H9 (cell line): ENCODE results near the gene DIS3L2. TPM values are rescaled to one million over a fixed set of nuclear protein-coding genes. Genes with fewer than 3 reads are reported as not detected.

Experiments
- DNase-seq: peaks from one replicate; pipeline ENCODE4 v3.0.0-alpha.2; 2017
- H2AFZ ChIP-seq: one replicate; pipeline ENCODE4 v1.6.1; 2013; ENCODE audit warnings: mild to moderate bottlenecking, low read length, control low read depth, moderate library complexity
- H2AK5ac ChIP-seq: 2 replicates; pipeline ENCODE4 v1.6.1; 2013; ENCODE audit warnings: low read length, control low read depth, mixed read lengths; ENCODE audit not compliant: insufficient read length
- H2BK120ac ChIP-seq: one replicate; pipeline ENCODE4 v1.6.1; 2013; ENCODE audit warnings: low read depth, mild to moderate bottlenecking, low read length, control low read depth, inconsistent platforms; ENCODE audit not compliant: poor library complexity, severe bottlenecking
- H2BK12ac ChIP-seq: 2 replicates; pipeline ENCODE4 v1.6.1; 2013; ENCODE audit warnings: low read length, control low read depth, mixed read lengths, low read depth; ENCODE audit not compliant: insufficient read length
- H2BK15ac ChIP-seq: 2 replicates; pipeline ENCODE4 v1.6.1; 2013; ENCODE audit warnings: low read depth, low read length, control low read depth
- H2BK20ac ChIP-seq: one replicate; pipeline ENCODE4 v1.6.1; 2013; ENCODE audit warnings: low read depth, mild to moderate bottlenecking, low read length, control low read depth, inconsistent platforms; ENCODE audit not compliant: poor library complexity, severe bottlenecking
- H2BK5ac ChIP-seq: 2 replicates; pipeline ENCODE4 v1.6.1; 2013; ENCODE audit warnings: low read length, control low read depth, mixed read lengths; ENCODE audit not compliant: insufficient read length
- H3K14ac ChIP-seq: 2 replicates; pipeline ENCODE4 v1.6.1; 2013; ENCODE audit warnings: low read length, control low read depth; ENCODE audit not compliant: insufficient read depth
- H3K18ac ChIP-seq: 2 replicates; pipeline ENCODE4 v1.6.1; 2013; ENCODE audit warnings: low read depth, mild to moderate bottlenecking, mixed read lengths, low read length, control low read depth; ENCODE audit not compliant: insufficient read length
- H3K23ac ChIP-seq: 2 replicates; pipeline ENCODE4 v1.6.1; 2013; ENCODE audit warnings: low read length, control low read depth, mixed read lengths, low read depth; ENCODE audit not compliant: insufficient read length
- H3K23me2 ChIP-seq: 2 replicates; pipeline ENCODE4 v1.6.1; 2013; ENCODE audit warnings: low read depth, mild to moderate bottlenecking, mixed read lengths, low read length, control low read depth; ENCODE audit not compliant: insufficient read length, poor library complexity, severe bottlenecking
- H3K27ac ChIP-seq: 2 replicates; pipeline ENCODE4 v1.5.1; 2013; ENCODE audit warnings: low read length, control low read depth, mixed read lengths, low read depth; ENCODE audit not compliant: insufficient read length
- H3K27me3 ChIP-seq: 2 replicates; pipeline ENCODE4 v1.6.1; 2013; ENCODE audit warnings: low read length, control low read depth, inconsistent platforms; ENCODE audit not compliant: insufficient read depth
- H3K4ac ChIP-seq: 2 replicates; pipeline ENCODE4 v1.6.1; 2013; ENCODE audit warnings: low read depth, mild to moderate bottlenecking, control low read depth, inconsistent platforms, low read length, moderate library complexity
- H3K4me1 ChIP-seq: 2 replicates; pipeline ENCODE4 v1.6.1; 2013; ENCODE audit warnings: low read length, control low read depth, inconsistent platforms; ENCODE audit not compliant: insufficient read depth
- H3K4me2 ChIP-seq: 2 replicates; pipeline ENCODE4 v1.6.1; 2013; ENCODE audit warnings: low read length, control low read depth, mixed read lengths; ENCODE audit not compliant: insufficient read length, insufficient read depth
- H3K56ac ChIP-seq: 2 replicates; pipeline ENCODE4 v1.6.1; 2013; ENCODE audit warnings: low read depth, mild to moderate bottlenecking, mixed read lengths, low read length, control low read depth; ENCODE audit not compliant: insufficient read length
- H3K79me1 ChIP-seq: 2 replicates; pipeline ENCODE4 v1.6.1; 2013; ENCODE audit warnings: low read depth, mild to moderate bottlenecking, moderate library complexity, low read length, control low read depth, inconsistent platforms; ENCODE audit not compliant: insufficient read depth, poor library complexity, severe bottlenecking
- H3K79me2 ChIP-seq: 2 replicates; pipeline ENCODE4 v1.6.1; 2013; ENCODE audit warnings: low read length, control low read depth, inconsistent platforms; ENCODE audit not compliant: insufficient read depth
- H3K9ac ChIP-seq: 2 replicates; pipeline ENCODE4 v1.6.1; 2013; ENCODE audit warnings: low read length, control low read depth, mixed read lengths; ENCODE audit not compliant: insufficient read length; ENCODE audit errors: extremely low read depth
- H3K9me3 ChIP-seq: one replicate; pipeline ENCODE4 v1.6.1; 2013; ENCODE audit warnings: low read depth, low read length, inconsistent platforms; ENCODE audit not compliant: control insufficient read depth
- H3T11ph ChIP-seq: one replicate; pipeline ENCODE4 v1.6.1; 2013; ENCODE audit warnings: mild to moderate bottlenecking, low read length, control low read depth, inconsistent platforms
- H4K20me1 ChIP-seq: one replicate; pipeline ENCODE4 v1.6.1; 2013; ENCODE audit not compliant: control insufficient read depth, insufficient read length, insufficient read depth
- H4K5ac ChIP-seq: 2 replicates; pipeline ENCODE4 v1.6.1; 2013; ENCODE audit warnings: low read depth, mild to moderate bottlenecking, mixed read lengths, low read length, control low read depth; ENCODE audit not compliant: insufficient read length
- H4K8ac ChIP-seq: replicated peaks from 2 replicates; pipeline ENCODE4 v1.6.1; 2013; ENCODE audit warnings: low read length, control low read depth, mixed read lengths, low read depth; ENCODE audit not compliant: insufficient read length
- H4K91ac ChIP-seq: 2 replicates; pipeline ENCODE4 v1.6.1; 2013; ENCODE audit warnings: low read depth, mild to moderate bottlenecking, moderate library complexity, mixed read lengths, low read length, control low read depth; ENCODE audit not compliant: insufficient read length
- H3K27ac Mint-ChIP-seq, 3 experiments: 2 replicates in 2 of 3; 3 replicates in 1 of 3; pipeline ENCODE4 v1.8.0; 2020 to 2021; ENCODE audit warnings: mixed read lengths in 3 of 3, mild to moderate bottlenecking in 1 of 3, moderate library complexity in 1 of 3
- H3K27me3 Mint-ChIP-seq: 2 replicates; pipeline ENCODE4 v1.8.0; 2021; ENCODE audit warnings: low read depth, mild to moderate bottlenecking, moderate library complexity, mixed read lengths
- H3K36me3 Mint-ChIP-seq, 3 experiments: 2 replicates in 2 of 3; 3 replicates in 1 of 3; pipeline ENCODE4 v1.8.0; 2020 to 2021; ENCODE audit warnings: low read depth in 3 of 3, mixed read lengths in 3 of 3; ENCODE audit not compliant: insufficient read depth in 1 of 3
- H3K4me1 Mint-ChIP-seq, 2 experiments: 2 replicates each; pipeline ENCODE4 v1.8.0; 2020; ENCODE audit warnings: mixed read lengths in 2 of 2
- H3K4me3 Mint-ChIP-seq, 2 experiments: 2 replicates in 1 of 2; 3 replicates in 1 of 2; pipeline ENCODE4 v1.8.0; 2020 to 2021; ENCODE audit warnings: mild to moderate bottlenecking in 2 of 2, mixed read lengths in 2 of 2, moderate library complexity in 1 of 2
- H3K9me3 Mint-ChIP-seq, 2 experiments: 2 replicates in 1 of 2; 3 replicates in 1 of 2; pipeline ENCODE4 v1.8.0; 2020; ENCODE audit warnings: mild to moderate bottlenecking in 2 of 2, mixed read lengths in 2 of 2, moderate library complexity in 1 of 2
- CTCF ChIP-seq: fragments of 200-600 bp; sonication (generic); conservative IDR thresholded peaks from 3 replicates; pipeline ENCODE4 v1.8.0; 2021; ENCODE audit warnings: antibody characterized with exemption, mild to moderate bottlenecking
- WGBS: extraction: QIAGEN DNeasy Blood & Tissue Kit; methylation state at CpG from one replicate; pipeline ENCODE4 v1.1.7; 2013; ENCODE audit warnings: missing lambda C conversion rate, low lambda C conversion rate, mixed read lengths; ENCODE audit not compliant: insufficient read length; ENCODE audit errors: extremely low coverage; 5-methylcytosine and 5-hydroxymethylcytosine counted together
- total RNA-seq: library from RNA; stranded (reverse); gene quantifications from 2 replicates; pipeline ENCODE4 v1.2.1, GENCODE V29; 2021

The DIS3L2 gene
- total RNA-seq, 1 experiment from 2014 or later: 28.1 TPM

DNA sequence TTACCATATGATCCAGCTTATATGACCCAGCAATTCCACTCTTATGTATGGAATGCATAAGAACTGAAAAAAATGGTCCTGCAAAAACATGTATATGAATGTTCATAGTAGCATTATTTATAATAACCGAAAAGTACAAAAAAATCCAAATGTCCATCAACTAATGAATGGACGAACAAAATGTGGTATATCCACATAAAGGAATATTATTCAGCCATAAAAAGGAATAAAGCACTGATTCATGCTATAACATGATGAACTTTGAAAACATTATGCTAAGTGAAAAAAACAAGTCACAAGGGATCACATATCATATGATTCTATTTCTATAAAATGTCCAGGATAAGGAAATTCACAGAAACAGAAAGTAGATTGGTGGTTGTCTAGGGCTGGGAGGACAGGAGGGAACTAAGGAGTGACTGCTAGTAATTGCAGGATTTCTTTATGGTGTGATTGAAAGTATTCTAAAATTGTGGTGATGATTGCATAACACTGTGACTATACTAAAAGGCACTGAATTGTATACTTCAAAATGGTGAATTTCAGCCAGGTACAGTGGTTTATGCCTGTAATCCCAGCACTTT lies 10.0 kb upstream of the DIS3L2 start:
- Histone ChIP-seq H3K4ac (no peak overlapping the region), H3K27me3 (no peaks in the 10 kb centered on the region), H3K27ac (no peak overlapping the region), H2AK5ac (no peak overlapping the region), H3T11ph (no peak overlapping the region), H4K20me1 (no peaks in the 10 kb centered on the region), H4K5ac (no peak overlapping the region), H4K8ac (no peak overlapping the region), H3K14ac (no peak overlapping the region), H2BK15ac (no peak overlapping the region), H2AFZ (no peak overlapping the region), H3K79me1 (no peaks in the 10 kb centered on the region), H2BK20ac (no peak overlapping the region), H2BK12ac (no peak overlapping the region), H3K18ac (no peak overlapping the region), H3K23ac (no peak overlapping the region), H4K91ac (no peak overlapping the region), H3K9ac (no peak overlapping the region), H3K23me2 (no peaks in the 10 kb centered on the region), H2BK5ac (no peak overlapping the region), H2BK120ac (no peak overlapping the region), H3K56ac (no peak overlapping the region), H3K9me3 (no peaks in the 10 kb centered on the region), H3K4me2 (no peak overlapping the region), H3K4me1 (no peaks in the 10 kb centered on the region), H3K79me2 (no peaks in the 10 kb centered on the region)
- H3K4me1 Mint-ChIP-seq: no peaks in the 10 kb centered on the region
- peaks cover 6 to 8% of the 10 kb centered on the region in 2 experiments for H3K9me3 Mint-ChIP-seq
- DNase-seq: no peak
- H3K36me3 Mint-ChIP-seq: no peaks in the 10 kb centered on the region; a peak in 1 of 7 replicates
- no peak overlapping the region for H3K27ac Mint-ChIP-seq
- no CpG with 5 or more reads among the region's 2 CpGs for WGBS
- peaks cover 7% of the 10 kb centered on the region for H3K27me3 Mint-ChIP-seq
- H3K4me3 Mint-ChIP-seq: no peak overlapping the region
- TF ChIP-seq CTCF: no peak
